ENCODE results near the gene MAPK12. TPM values are rescaled to one million over a fixed set of nuclear protein-coding genes. Genes with fewer than 3 reads are reported as not detected.

Gene MAPK12
- total and polyA plus RNA-seq, 2 donors (not counting 1 experiment from before 2014, with no cell fraction given) = 6.5 to 7.8 TPM

DNA sequence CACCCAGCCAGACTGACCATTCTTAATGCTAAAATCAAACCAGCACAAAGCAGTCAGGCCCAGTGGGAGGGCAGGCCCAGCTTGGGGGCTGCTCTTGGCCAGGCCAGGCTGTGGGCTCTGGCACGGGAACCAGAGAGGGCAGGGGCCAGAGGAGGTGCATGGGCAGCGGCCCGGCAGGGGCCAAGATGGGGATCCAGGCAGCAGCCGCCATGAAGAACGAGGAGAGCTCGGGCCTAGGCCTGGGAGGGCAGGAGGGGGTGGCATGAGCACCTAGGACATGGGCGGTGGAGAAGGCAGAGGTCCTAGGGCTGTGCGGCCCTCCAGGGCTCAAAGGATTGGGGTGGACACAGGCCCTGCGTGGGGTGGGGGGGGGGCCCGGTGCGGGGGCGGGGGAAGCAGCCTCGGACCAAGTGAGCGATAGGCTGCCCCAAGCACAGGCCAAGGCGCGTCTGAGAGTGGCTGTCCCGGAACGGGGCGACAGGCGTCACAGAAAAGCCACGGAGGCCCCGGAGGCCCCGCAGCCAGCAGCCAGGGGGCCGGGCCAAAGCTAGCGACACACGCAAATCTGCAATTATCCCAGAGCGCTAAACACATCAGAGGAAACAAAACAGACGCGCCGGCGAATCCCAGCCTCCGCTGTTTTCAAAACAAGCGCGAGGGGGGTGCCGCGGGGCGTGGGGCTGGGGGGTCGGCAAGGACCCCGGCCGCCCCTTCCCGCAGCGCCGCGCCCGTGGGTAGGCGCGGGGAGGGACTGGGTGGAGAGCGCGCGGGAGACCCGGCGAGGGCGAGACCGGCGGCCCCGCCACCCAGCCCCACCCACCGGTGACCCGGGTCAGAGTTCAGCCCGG is 37.7 kb upstream of the MAPK12 start:
- no peaks in the 10 kb centered on the region for H4K20me1 ChIP-seq (ENCODE audit: control insufficient read depth, insufficient read depth, low read length, poor library complexity, severe bottlenecking)
- peak overlapping the region; percentile 29 for H3K9ac ChIP-seq (ENCODE audit: low read length)
- peaks cover 56% of the 10 kb centered on the region for H3K4me1 Mint-ChIP-seq
- peak overlapping the region; percentile 95 for H3K4me2 ChIP-seq (replicated peaks; ENCODE audit: low read depth, low read length, poor library complexity, severe bottlenecking)
- CTCF ChIA-PET = interaction anchor here (1.0 to 1.9 kb wide), 3 partner anchors 20 to 28 kb away, joined by 3 to 4 read pairs (median 3); no protein-coding TSS in a partner anchor
- 34% methylated on average over 53 of the region's 59 CpGs for WGBS (ENCODE audit: insufficient coverage)
- peak overlapping the region; percentile 70 for H3K4me3 Mint-ChIP-seq
- peaks cover 0 to 10% (median 3%) of the 10 kb centered on the region in 4 experiments for H3K27me3 ChIP-seq (replicated peaks in 1 of 4; ENCODE audit: control extremely low read depth in 1 of 4, control insufficient read depth in 3 of 4, insufficient read depth in 4 of 4, low read length in 3 of 4)
- DNase-seq (peak; percentile 50), ATAC-seq (ENCODE audit: low read depth) (peak; percentile 25)
- H2AFZ ChIP-seq (ENCODE audit: insufficient read depth, low read depth, low read length, poor library complexity, severe bottlenecking) = peak overlapping the region; percentile 38
- H3K27me3 Mint-ChIP-seq = peaks cover 7% of the 10 kb centered on the region
- POLR2A ChIA-PET = interaction anchor here (0.6 to 7.5 kb wide), 4 partner anchors 12 to 57 kb away, joined by 3 to 61 read pairs (median 4); partner anchors contain the start of gene DENND6B
- no peaks in the 10 kb centered on the region for H3K79me2 ChIP-seq (ENCODE audit: control insufficient read depth, insufficient read depth, low read length)
- intact Hi-C loops (cut with micrococcal nuclease) = no loop called here
- peaks cover 0 to 3% (median 0%) of the 10 kb centered on the region in 3 donors for H3K9me3 ChIP-seq (ENCODE audit: control extremely low read depth in 1 of 3, control insufficient read depth in 2 of 3, insufficient read depth in 1 of 3, low read length in 2 of 3)
- H3K4me1 ChIP-seq (ENCODE audit: control insufficient read depth in 2 of 2, insufficient read depth in 2 of 2, low read length in 2 of 2) = peaks cover 51 to 56% of the 10 kb centered on the region in 2 donors
- peak overlapping the region; percentile 59 for H3K27ac Mint-ChIP-seq
- TF ChIP-seq EZH2 (IDR thresholded peaks at IDR 0.05; ENCODE audit: borderline replicate concordance, insufficient read depth, low read depth, low read length, poor library complexity, severe bottlenecking) = no peak
- TF ChIP-seq, protein P1, sequence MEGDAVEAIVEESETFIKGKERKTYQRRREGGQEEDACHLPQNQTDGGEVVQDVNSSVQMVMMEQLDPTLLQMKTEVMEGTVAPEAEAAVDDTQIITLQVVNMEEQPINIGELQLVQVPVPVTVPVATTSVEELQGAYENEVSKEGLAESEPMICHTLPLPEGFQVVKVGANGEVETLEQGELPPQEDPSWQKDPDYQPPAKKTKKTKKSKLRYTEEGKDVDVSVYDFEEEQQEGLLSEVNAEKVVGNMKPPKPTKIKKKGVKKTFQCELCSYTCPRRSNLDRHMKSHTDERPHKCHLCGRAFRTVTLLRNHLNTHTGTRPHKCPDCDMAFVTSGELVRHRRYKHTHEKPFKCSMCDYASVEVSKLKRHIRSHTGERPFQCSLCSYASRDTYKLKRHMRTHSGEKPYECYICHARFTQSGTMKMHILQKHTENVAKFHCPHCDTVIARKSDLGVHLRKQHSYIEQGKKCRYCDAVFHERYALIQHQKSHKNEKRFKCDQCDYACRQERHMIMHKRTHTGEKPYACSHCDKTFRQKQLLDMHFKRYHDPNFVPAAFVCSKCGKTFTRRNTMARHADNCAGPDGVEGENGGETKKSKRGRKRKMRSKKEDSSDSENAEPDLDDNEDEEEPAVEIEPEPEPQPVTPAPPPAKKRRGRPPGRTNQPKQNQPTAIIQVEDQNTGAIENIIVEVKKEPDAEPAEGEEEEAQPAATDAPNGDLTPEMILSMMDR (IDR thresholded peaks at IDR 0.05) = no peak
- H3K4me3 ChIP-seq (ENCODE audit: control extremely low read depth in 1 of 5, extremely low read depth in 1 of 5, insufficient read depth in 1 of 5, low read depth in 2 of 5, low read length in 4 of 5) = peak overlapping the region in 3 of 5 experiments; percentile 16 to 27 (median 17)
- no peaks in the 10 kb centered on the region for H3K36me3 ChIP-seq (replicated peaks in 1 of 2; ENCODE audit: control extremely low read depth in 1 of 2, control insufficient read depth in 1 of 2, extremely low read depth in 1 of 2, insufficient read depth in 2 of 2, low read length in 1 of 2)
- no peak overlapping the region for H3K27ac ChIP-seq (ENCODE audit: low read length in 2 of 2)
- no peaks in the 10 kb centered on the region for H3K9me3 Mint-ChIP-seq (ENCODE audit: insufficient read depth)

DNA sequence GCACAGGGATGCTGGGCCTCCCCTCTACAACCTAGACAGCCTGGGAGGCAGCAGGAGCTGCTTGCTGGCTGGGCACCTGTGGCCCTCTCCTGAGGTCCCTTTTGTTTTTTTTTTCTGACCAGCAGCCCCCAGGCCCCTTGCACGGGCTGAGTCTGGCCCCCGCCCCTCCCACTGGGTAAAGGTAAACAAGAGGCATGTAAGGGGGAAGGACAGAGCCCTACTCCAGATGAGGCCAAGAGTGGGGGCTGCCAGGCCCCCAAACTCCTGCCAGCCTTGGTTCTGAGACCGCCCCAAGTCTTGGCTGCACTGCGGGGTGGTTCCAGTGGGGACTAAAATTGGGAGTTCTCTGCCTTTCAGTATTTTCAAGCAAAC is 36.8 kb upstream of the MAPK12 start:
- Histone ChIP-seq H3K9ac (ENCODE audit: low read length) (no peak overlapping the region), H3K27ac (ENCODE audit: low read length in 2 of 2) (no peak overlapping the region), H2AFZ (ENCODE audit: insufficient read depth, low read depth, low read length, poor library complexity, severe bottlenecking) (no peak overlapping the region), H3K36me3 (replicated peaks in 1 of 2; ENCODE audit: control extremely low read depth in 1 of 2, control insufficient read depth in 1 of 2, extremely low read depth in 1 of 2, insufficient read depth in 2 of 2, low read length in 1 of 2) (no peaks in the 10 kb centered on the region), H3K79me2 (ENCODE audit: control insufficient read depth, insufficient read depth, low read length) (no peaks in the 10 kb centered on the region), H3K9me3 (ENCODE audit: control extremely low read depth in 1 of 3, control insufficient read depth in 2 of 3, insufficient read depth in 1 of 3, low read length in 2 of 3) (peaks cover 0 to 3% (median 0%) of the 10 kb centered on the region in 3 donors), H3K27me3 (replicated peaks in 1 of 4; ENCODE audit: control extremely low read depth in 1 of 4, control insufficient read depth in 3 of 4, insufficient read depth in 4 of 4, low read length in 3 of 4) (peaks cover 0 to 13% (median 3%) of the 10 kb centered on the region in 4 experiments), H4K20me1 (ENCODE audit: control insufficient read depth, insufficient read depth, low read length, poor library complexity, severe bottlenecking) (no peaks in the 10 kb centered on the region), H3K4me1 (ENCODE audit: control insufficient read depth in 2 of 2, insufficient read depth in 2 of 2, low read length in 2 of 2) (peaks cover 51 to 56% of the 10 kb centered on the region in 2 donors), H3K4me3 (ENCODE audit: control extremely low read depth in 1 of 5, extremely low read depth in 1 of 5, insufficient read depth in 1 of 5, low read depth in 2 of 5, low read length in 4 of 5) (no peak overlapping the region), H3K4me2 (replicated peaks; ENCODE audit: low read depth, low read length, poor library complexity, severe bottlenecking) (no peak overlapping the region)
- CTCF ChIA-PET = interaction anchor here (1.0 to 1.9 kb wide), 3 partner anchors 19 to 29 kb away, joined by 3 to 4 read pairs (median 3); no protein-coding TSS in a partner anchor
- intact Hi-C loops (cut with micrococcal nuclease) = no loop called here
- Mint-ChIP-seq H3K27ac (no peak overlapping the region), H3K27me3 (peaks cover 7% of the 10 kb centered on the region), H3K9me3 (ENCODE audit: insufficient read depth) (no peaks in the 10 kb centered on the region), H3K4me3 (peak overlapping the region; percentile 47), H3K4me1 (peaks cover 50% of the 10 kb centered on the region)
- ATAC-seq (ENCODE audit: low read depth) = no peak
- WGBS (ENCODE audit: insufficient coverage) = 90% methylated on average over 2 of the region's 4 CpGs
- POLR2A ChIA-PET = interaction anchor here (0.7 kb wide), 1 partner anchor 26 kb away, joined by 4 read pairs; no protein-coding TSS in a partner anchor
- DNase-seq = no peak
- no peak for TF ChIP-seq EZH2 (IDR thresholded peaks at IDR 0.05; ENCODE audit: borderline replicate concordance, insufficient read depth, low read depth, low read length, poor library complexity, severe bottlenecking)
- TF ChIP-seq, protein P1 (IDR thresholded peaks at IDR 0.05) = no peak

All from B cell (primary cell).